CD14-positive monocyte (primary cell): Measurements from ENCODE around the gene CEBPZOS. TPM values are rescaled to one million over a fixed set of nuclear protein-coding genes. Genes with fewer than 3 reads are reported as not detected.

ENCODE experiments used
- DNase-seq, 3 donors: peaks; one replicate each; pipeline ENCODE4 v3.0.0-alpha.2; 2011 to 2022
- H2AFZ ChIP-seq: 2 replicates; pipeline ENCODE4 v1.6.0; 2012; ENCODE audit warnings: mild to moderate bottlenecking, low read depth, low read length, inconsistent platforms; ENCODE audit not compliant: insufficient read depth, poor library complexity, severe bottlenecking
- H3K27ac ChIP-seq, 2 donors: 1 replicate in 1 of 2; 2 replicates in 1 of 2; pipeline ENCODE4 v1.5.1; 2012 to 2013; ENCODE audit warnings: low read length in 2 of 2, control low read depth in 1 of 2, inconsistent platforms in 1 of 2, low read depth in 1 of 2, mild to moderate bottlenecking in 1 of 2
- H3K27me3 ChIP-seq, 2 donors: one replicate each; pipeline versions ENCODE4 v1.6.0 to v1.6.1; 2011 to 2013; ENCODE audit warnings: low read length in 2 of 2; ENCODE audit not compliant: control insufficient read depth in 2 of 2, insufficient read depth in 2 of 2
- H3K36me3 ChIP-seq, 2 donors: replicated peaks in 1 of 2; 1 replicate in 1 of 2; 2 replicates in 1 of 2; pipeline versions ENCODE4 v1.5.1 to v1.6.1; 2012 to 2013; ENCODE audit warnings: low read length in 2 of 2, control low read depth in 1 of 2, inconsistent platforms in 1 of 2, mild to moderate bottlenecking in 1 of 2; ENCODE audit not compliant: insufficient read depth in 2 of 2, control insufficient read depth in 1 of 2
- H3K4me1 ChIP-seq, 2 donors: 1 replicate in 1 of 2; 2 replicates in 1 of 2; pipeline versions ENCODE4 v1.5.1 to v1.6.1; 2012 to 2013; ENCODE audit warnings: low read length in 2 of 2, control low read depth in 1 of 2, inconsistent platforms in 1 of 2, mild to moderate bottlenecking in 1 of 2, moderate library complexity in 1 of 2; ENCODE audit not compliant: insufficient read depth in 2 of 2, control insufficient read depth in 1 of 2
- H3K4me2 ChIP-seq: replicated peaks from 2 replicates; pipeline ENCODE3; 2012; ENCODE audit warnings: low read length, moderate library complexity, mild to moderate bottlenecking; ENCODE audit not compliant: poor library complexity, severe bottlenecking; ENCODE audit errors: extremely low read depth
- H3K4me3 ChIP-seq, 3 experiments: fragments of 200-600 bp in 1 of 3; sonication (generic) in 1 of 3; replicated peaks in 1 of 3; 1 replicate in 2 of 3; 2 replicates in 1 of 3; pipeline ENCODE4 v1.5.1; 2011 to 2013; ENCODE audit warnings: low read length in 3 of 3, mild to moderate bottlenecking in 3 of 3, control low read depth in 2 of 3, low read depth in 2 of 3, inconsistent platforms in 1 of 3, moderate library complexity in 1 of 3
- H3K79me2 ChIP-seq: 2 replicates; pipeline ENCODE4 v1.6.0; 2012; ENCODE audit warnings: mild to moderate bottlenecking, control low read depth, inconsistent platforms, low read length, moderate library complexity; ENCODE audit not compliant: insufficient read depth
- H3K9ac ChIP-seq: 2 replicates; pipeline ENCODE4 v1.6.0; 2017; ENCODE audit warnings: low read length, mild to moderate bottlenecking; ENCODE audit not compliant: insufficient read depth, poor library complexity, severe bottlenecking
- H3K9me3 ChIP-seq, 2 donors: replicated peaks in 1 of 2; 1 replicate in 1 of 2; 2 replicates in 1 of 2; pipeline versions ENCODE4 v1.5.1 to v1.6.1; 2012 to 2013; ENCODE audit warnings: low read length in 2 of 2, control low read depth in 1 of 2; ENCODE audit not compliant: control insufficient read depth in 1 of 2, insufficient read depth in 1 of 2
- H4K20me1 ChIP-seq: 2 replicates; pipeline ENCODE4 v1.6.0; 2012; ENCODE audit warnings: mild to moderate bottlenecking, low read length, control low read depth, moderate library complexity; ENCODE audit not compliant: insufficient read depth
- H3K27ac Mint-ChIP-seq, 7 donors: one replicate each; pipeline ENCODE4 v1.8.0; 2020; ENCODE audit warnings: mild to moderate bottlenecking in 7 of 7, mixed read lengths in 7 of 7, moderate library complexity in 6 of 7, inconsistent platforms in 2 of 7
- H3K27me3 Mint-ChIP-seq, 3 donors: one replicate each; pipeline ENCODE4 v1.8.0; 2021 to 2022; ENCODE audit warnings: low read depth in 3 of 3, mild to moderate bottlenecking in 3 of 3, mixed read lengths in 3 of 3, moderate library complexity in 3 of 3, inconsistent platforms in 1 of 3
- H3K36me3 Mint-ChIP-seq, 2 donors: one replicate each; pipeline ENCODE4 v1.8.0; 2020; ENCODE audit warnings: mixed read lengths in 2 of 2, inconsistent platforms in 1 of 2, mild to moderate bottlenecking in 1 of 2
- H3K4me1 Mint-ChIP-seq: one replicate; pipeline ENCODE4 v1.8.0; 2020; ENCODE audit warnings: mild to moderate bottlenecking, mixed read lengths
- H3K4me3 Mint-ChIP-seq, 2 donors: one replicate each; pipeline ENCODE4 v1.8.0; 2020; ENCODE audit warnings: mild to moderate bottlenecking in 2 of 2, mixed read lengths in 2 of 2, moderate library complexity in 1 of 2
- H3K9me3 Mint-ChIP-seq, 7 donors: one replicate each; pipeline ENCODE4 v1.8.0; 2020 to 2022; ENCODE audit warnings: mixed read lengths in 7 of 7, mild to moderate bottlenecking in 6 of 7, moderate library complexity in 6 of 7, inconsistent platforms in 2 of 7
- CTCF ChIP-seq: fragments of 200-600 bp; IDR thresholded peaks from one replicate; pipeline ENCODE4 v1.8.0; 2022; ENCODE audit warnings: antibody characterized with exemption, mild to moderate bottlenecking
- whole genome bisulfite sequencing: methylation state at CpG from one replicate; pipeline ENCODE4 v1.1.5; 2013; ENCODE audit warnings: missing lambda C conversion rate; ENCODE audit not compliant: insufficient coverage; 5-methylcytosine and 5-hydroxymethylcytosine counted together
- intact Hi-C, 2 donors: fragments of 100-400 bp; cut with micrococcal nuclease; formaldehyde crosslinking; loops; one replicate each; pipeline versions ENCODE4 v1.15.0 to v1.15.1; 2023
- polyA plus RNA-seq, 3 donors: library from polyadenylated mRNA; depleted of rRNA in 1 of 3; unstranded in 2 of 3; stranded (reverse) in 1 of 3; fragments of 300-500 nt in 2 of 3; fragments of >200 nt in 1 of 3; fragmentation: Illumina TruSeq in 2 of 3; gene quantifications; 1 replicate in 2 of 3; 2 replicates in 1 of 3; pipeline ENCODE4 v1.2.3, GENCODE V29; 2012 to 2021

CEBPZOS gene
- polyA plus RNA-seq, 3 donors: 12.6 to 19.3 (median 18.2) TPM

GRCh38 chr2:37181726-37182684 is 14.3 kb upstream of the CEBPZOS start:
- H3K4me1 ChIP-seq: no peaks in the 10 kb centered on the region
- H4K20me1 ChIP-seq: no peaks in the 10 kb centered on the region
- H3K9me3 ChIP-seq: no peaks in the 10 kb centered on the region
- H3K4me3 ChIP-seq: no peak overlapping the region
- H3K4me3 Mint-ChIP-seq: no peak overlapping the region
- H3K4me2 ChIP-seq: no peak overlapping the region
- no peak overlapping the region for H2AFZ ChIP-seq
- TF ChIP-seq CTCF: no peak
- H3K9me3 Mint-ChIP-seq: no peaks in the 10 kb centered on the region
- H3K27me3 Mint-ChIP-seq: peaks cover 2 to 14% (median 6%) of the 10 kb centered on the region in 3 donors
- H3K36me3 ChIP-seq: no peaks in the 10 kb centered on the region
- H3K36me3 Mint-ChIP-seq: no peaks in the 10 kb centered on the region
- no peaks in the 10 kb centered on the region for H3K27me3 ChIP-seq
- no peak for DNase-seq
- WGBS: 86% methylated on average over 7 of the region's 17 CpGs
- H3K27ac ChIP-seq: no peak overlapping the region
- H3K4me1 Mint-ChIP-seq: no peaks in the 10 kb centered on the region
- H3K27ac Mint-ChIP-seq: no peak overlapping the region
- H3K79me2 ChIP-seq: no peaks in the 10 kb centered on the region
- H3K9ac ChIP-seq: no peak overlapping the region
- intact Hi-C loops: no loop called here

- Mint-ChIP-seq H3K27ac (peak within 1 kb of the TSS in 3 of 7 donors; percentile 79 to 92 (median 89)), H3K4me3 (no peak within 1 kb of the TSS), H3K9me3 (peaks cover 0 to 2% (median 0%) of the 10 kb centered on the region in 7 donors), H3K4me1 (peaks cover 23% of the 10 kb centered on the region), H3K36me3 (no peaks in the 10 kb centered on the region), H3K27me3 (peaks cover 0 to 8% (median 2%) of the 10 kb centered on the region in 3 donors)
- peak within 1 kb of the TSS in 1 of 2 donors; percentile 53 for H3K27ac ChIP-seq
- H3K27me3 ChIP-seq: no peaks in the 10 kb centered on the region
- no peaks in the 10 kb centered on the region for H3K36me3 ChIP-seq
- intact Hi-C loops: no loop called here
- H3K9me3 ChIP-seq: no peaks in the 10 kb centered on the region
- peak within 1 kb of the TSS; percentile 33 for H2AFZ ChIP-seq
- H3K4me3 ChIP-seq: no peak within 1 kb of the TSS
- H4K20me1 ChIP-seq: no peaks in the 10 kb centered on the region
- no peak for TF ChIP-seq CTCF
- H3K4me1 ChIP-seq: peaks cover 14 to 24% of the 10 kb centered on the region in 2 donors
- no CpG with 5 or more reads among the region's 2 CpGs for WGBS
- no peaks in the 10 kb centered on the region for H3K79me2 ChIP-seq
- no peak within 1 kb of the TSS for H3K9ac ChIP-seq
- H3K4me2 ChIP-seq: no peak within 1 kb of the TSS
- no peak for DNase-seq
Measured at GRCh38 chr2:37188570-37188969, 7.7 kb upstream of the CEBPZOS start, which contains the start of gene SULT6B1. TSS of gene SULT6B1 (minus strand) at chr2:37188670. CDS start at chr2:37188640, 30 bp downstream.
